Transverse colon (tissue), 4 donors: ENCODE measurements around the gene PIAS3. TPM values are rescaled to one million over a fixed set of nuclear protein-coding genes. Genes with fewer than 3 reads are reported as not detected.
A peak's percentile ranks its signal among the peaks of the same experiment; 100 is the strongest.
"Not testable (repeated sequence)": the region's sequence is repeated elsewhere in the genome, so short reads cannot be mapped to it uniquely, and the experiment has no call there.

Source experiments
- DNase-seq: peaks from one replicate; pipeline ENCODE4 v3.0.0-alpha.2; 2019
- H3K27ac ChIP-seq, 4 donors: fragments of 200-600 bp; sonication (generic); 2 replicates each; pipeline ENCODE4 v1.5.1; 2016 to 2018; ENCODE audit warnings: inconsistent platforms in 4 of 4
- H3K27me3 ChIP-seq: fragments of 200-600 bp; sonication (generic); 2 replicates; pipeline ENCODE4 v1.5.1; 2017; ENCODE audit warnings: inconsistent platforms
- H3K36me3 ChIP-seq, 4 donors: fragments of 200-600 bp; sonication (generic); 2 replicates each; pipeline ENCODE4 v1.5.1; 2017 to 2019; ENCODE audit warnings: inconsistent platforms in 4 of 4
- H3K4me1 ChIP-seq, 4 donors: fragments of 200-600 bp; sonication (generic); 2 replicates each; pipeline ENCODE4 v1.5.1; 2017 to 2020; ENCODE audit warnings: inconsistent platforms in 4 of 4
- H3K4me3 ChIP-seq, 4 donors: fragments of 200-600 bp; sonication (generic); 1 replicate in 1 of 4; 2 replicates in 3 of 4; pipeline versions ENCODE4 v1.5.1 to v1.6.1; 2017 to 2019; ENCODE audit warnings: inconsistent platforms in 4 of 4
- H3K9me3 ChIP-seq, 2 donors: fragments of 200-600 bp; sonication (generic); 2 replicates each; pipeline ENCODE4 v1.5.1; 2017 to 2019; ENCODE audit warnings: inconsistent platforms in 2 of 2
- EP300 ChIP-seq: sonication (generic); formaldehyde crosslinking; IDR thresholded peaks from one replicate; pipeline ENCODE4 v1.6.1; 2017; ENCODE audit warnings: antibody characterized with exemption, low read depth
- POLR2A ChIP-seq: fragments of 450-650 bp; IDR thresholded peaks from one replicate; pipeline ENCODE4 v1.6.1; 2016; ENCODE audit warnings: antibody characterized with exemption, mild to moderate bottlenecking, moderate library complexity
- POLR2AphosphoS5 ChIP-seq, 3 donors: sonication (generic); formaldehyde crosslinking; IDR thresholded peaks; one replicate each; pipeline ENCODE4 v1.6.1; 2016; ENCODE audit warnings: antibody characterized with exemption in 3 of 3
- WGBS, 2 donors: methylation state at CpG; one replicate each; pipeline ENCODE4 v1.1.5; 2018; ENCODE audit warnings: low coverage in 1 of 2; 5-methylcytosine and 5-hydroxymethylcytosine counted together
- in situ Hi-C, 4 donors: fragments of 200-750 bp; cut with MboI; loops; one replicate each; pipeline versions ENCODE4 v1.15.0 to v1.15.1; 2017; ENCODE audit warnings: low sequenced_read_pairs in 3 of 4, low pct_ligation_motif_present in 1 of 4, low pct_unique_long_range_greater_than_20kb in 1 of 4
- intact Hi-C: fragments of 100-400 bp; cut with DNase I; formaldehyde crosslinking; loops from one replicate; pipeline ENCODE4 v1.15.1; 2023; ENCODE audit warnings: low total_unique reads
- total RNA-seq, 4 donors: library from RNA; depleted of rRNA; stranded (reverse); fragments of >200 nt; gene quantifications; one replicate each; pipeline ENCODE4 v1.1.0, GENCODE V29; 2016
- TF ChIP-seq, protein P1 (sequence below), 5 experiments: fragments of 200-600 bp in 3 of 5; fragments of 450-650 bp in 2 of 5; sonication (generic) in 3 of 5; IDR thresholded peaks; 1 replicate in 2 of 5; 2 replicates in 3 of 5; pipeline ENCODE4 v1.5.1; 2016 to 2017; ENCODE audit warnings: antibody characterized with exemption in 5 of 5, inconsistent platforms in 3 of 5, mild to moderate bottlenecking in 2 of 5, moderate library complexity in 1 of 5

The PIAS3 gene
- total RNA-seq, 4 donors from 2014 or later: 10.2 to 71.6 (median 17.8) TPM

DNA sequence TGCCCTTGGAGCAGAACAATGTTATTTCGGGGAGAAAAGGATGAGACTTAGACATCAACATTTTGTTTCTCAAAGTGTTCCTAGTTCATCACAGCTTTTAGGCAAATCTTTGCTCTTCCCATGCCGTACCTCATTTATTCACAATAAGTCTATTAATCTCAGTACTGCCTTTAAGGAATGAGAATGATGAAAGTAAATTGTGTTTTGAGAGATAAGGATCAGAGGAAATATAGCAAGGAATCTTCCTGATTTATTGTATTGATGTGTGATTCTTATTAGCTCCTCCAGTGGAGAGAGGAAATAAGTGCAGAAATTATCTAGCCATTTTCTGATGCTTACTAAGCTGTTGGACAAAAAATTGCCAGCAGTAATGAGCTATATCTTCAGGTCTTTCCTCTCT lies 32.9 kb downstream of the PIAS3 start:
- no peak overlapping the region for H3K4me3 ChIP-seq
- H3K27me3 ChIP-seq: no peaks in the 10 kb centered on the region
- H3K27ac ChIP-seq: no peak overlapping the region
- H3K4me1 ChIP-seq: peaks cover 7 to 13% (median 12%) of the 10 kb centered on the region in 4 donors
- intact Hi-C loops: no loop called here
- H3K36me3 ChIP-seq: peaks cover 0 to 42% (median 18%) of the 10 kb centered on the region in 4 donors
- no peaks in the 10 kb centered on the region for H3K9me3 ChIP-seq
- 83 to 93% methylated on average over 2 of the region's 2 CpGs for WGBS, 2 donors
- TF ChIP-seq, protein P1, sequence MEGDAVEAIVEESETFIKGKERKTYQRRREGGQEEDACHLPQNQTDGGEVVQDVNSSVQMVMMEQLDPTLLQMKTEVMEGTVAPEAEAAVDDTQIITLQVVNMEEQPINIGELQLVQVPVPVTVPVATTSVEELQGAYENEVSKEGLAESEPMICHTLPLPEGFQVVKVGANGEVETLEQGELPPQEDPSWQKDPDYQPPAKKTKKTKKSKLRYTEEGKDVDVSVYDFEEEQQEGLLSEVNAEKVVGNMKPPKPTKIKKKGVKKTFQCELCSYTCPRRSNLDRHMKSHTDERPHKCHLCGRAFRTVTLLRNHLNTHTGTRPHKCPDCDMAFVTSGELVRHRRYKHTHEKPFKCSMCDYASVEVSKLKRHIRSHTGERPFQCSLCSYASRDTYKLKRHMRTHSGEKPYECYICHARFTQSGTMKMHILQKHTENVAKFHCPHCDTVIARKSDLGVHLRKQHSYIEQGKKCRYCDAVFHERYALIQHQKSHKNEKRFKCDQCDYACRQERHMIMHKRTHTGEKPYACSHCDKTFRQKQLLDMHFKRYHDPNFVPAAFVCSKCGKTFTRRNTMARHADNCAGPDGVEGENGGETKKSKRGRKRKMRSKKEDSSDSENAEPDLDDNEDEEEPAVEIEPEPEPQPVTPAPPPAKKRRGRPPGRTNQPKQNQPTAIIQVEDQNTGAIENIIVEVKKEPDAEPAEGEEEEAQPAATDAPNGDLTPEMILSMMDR (IDR thresholded peaks at IDR 0.05): no peak
- no peak for DNase-seq
- in situ Hi-C loops: no loop called here

DNA sequence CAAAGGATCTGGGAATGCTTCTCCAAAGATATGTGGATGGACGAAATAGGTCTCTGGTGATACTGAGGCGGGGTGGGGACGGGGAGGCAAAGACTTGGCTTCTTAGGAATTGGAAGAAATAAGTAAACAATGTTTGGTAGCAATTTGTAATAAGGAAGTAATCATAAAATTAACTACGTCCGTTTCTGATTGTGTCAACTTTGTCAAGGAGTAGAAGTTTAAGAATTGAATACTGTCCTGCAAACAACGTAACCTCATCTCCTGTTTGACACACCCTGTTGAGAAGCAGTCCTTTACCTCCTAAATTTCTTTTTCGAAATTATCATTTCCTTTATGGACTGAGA lies 34.4 kb downstream of the PIAS3 start:
- Histone ChIP-seq H3K9me3 (no peaks in the 10 kb centered on the region), H3K36me3 (peaks cover 0 to 30% (median 11%) of the 10 kb centered on the region in 4 donors), H3K4me1 (peaks cover 7 to 13% (median 12%) of the 10 kb centered on the region in 4 donors), H3K4me3 (peak overlapping the region; percentile 53 to 97 (median 73)), H3K27ac (peak overlapping the region; percentile 89 to 95 (median 92)), H3K27me3 (no peaks in the 10 kb centered on the region)
- 0% methylated on average over 7 of the region's 7 CpGs for WGBS, 2 donors
- intact Hi-C loops: no loop called here
- no peak for DNase-seq
- TF ChIP-seq EP300 (no peak), POLR2AphosphoS5 (IDR thresholded peaks at IDR 0.05) (no peak), POLR2A (no peak)
- TF ChIP-seq, protein P1 (IDR thresholded peaks at IDR 0.05): no peak
- in situ Hi-C loops: no loop called here

DNA sequence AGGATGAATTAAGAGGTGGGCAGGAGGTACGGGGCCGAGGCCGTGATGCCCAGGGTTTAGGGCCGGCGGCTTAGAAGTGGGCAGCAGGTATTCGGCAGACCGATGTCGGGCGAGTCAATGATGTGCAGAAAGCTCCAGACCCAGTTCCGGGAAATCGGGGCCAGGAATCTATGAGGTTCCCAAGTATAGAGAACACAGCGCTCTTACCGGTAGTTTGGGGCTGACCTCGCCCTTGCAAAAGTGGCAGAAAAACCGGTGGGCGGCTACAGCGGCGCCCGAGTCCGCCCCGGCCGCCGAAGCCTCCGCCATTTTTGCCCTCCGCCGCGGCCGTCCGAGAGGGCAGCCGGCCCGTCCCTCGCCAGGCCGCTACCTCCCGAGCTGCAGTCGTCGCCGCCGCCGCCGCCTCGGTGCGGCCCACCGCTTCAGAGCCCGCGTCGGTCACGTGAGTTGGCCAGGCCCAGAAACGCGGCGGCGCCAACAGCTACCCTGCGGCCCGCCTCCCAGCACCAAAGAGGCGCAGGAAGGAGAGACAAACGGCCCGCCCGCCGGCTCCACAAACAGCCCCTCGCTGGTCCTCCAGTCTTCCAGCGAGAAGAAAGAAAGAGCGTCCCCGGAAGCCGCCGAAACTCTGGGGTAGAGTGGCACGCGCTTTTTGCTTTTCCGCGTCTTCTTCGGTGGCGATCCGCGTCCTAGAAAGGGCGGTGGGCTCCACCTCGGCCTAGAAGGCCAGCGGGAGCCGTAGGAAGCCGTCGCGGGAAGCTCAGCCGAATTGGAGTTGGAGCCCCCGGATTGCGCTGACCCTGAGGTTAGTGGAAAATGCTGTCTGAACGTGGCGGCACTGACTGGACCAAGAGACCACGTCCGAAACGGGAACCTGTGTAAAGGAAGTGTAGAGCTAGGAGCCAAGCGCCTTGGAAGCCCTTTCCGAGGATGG lies 35.0 kb downstream of the PIAS3 start, which contains the start of the genes POLR3C and RNF115:
POLR3C (plus strand) TSS at position 636 of the 934 bp plus-strand sequence. CDS start 1,577 bp downstream, outside the sequence.
RNF115 (minus strand) TSS at position 531 of the 934 bp plus-strand sequence; CDS start at position 309, 222 bp downstream.
- TF ChIP-seq EP300 (no peak), POLR2AphosphoS5 (IDR thresholded peaks at IDR 0.05) (peak; percentile 75 to 91 (median 89)), POLR2A (peak; percentile 80)
- TF ChIP-seq, protein P1 (IDR thresholded peaks at IDR 0.05): no peak
- peak within 1 kb of the TSS; percentile 53 to 97 (median 73) for H3K4me3 ChIP-seq
- peaks cover 0 to 24% (median 8%) of the 10 kb centered on the region in 4 donors for H3K36me3 ChIP-seq
- peaks cover 7 to 13% (median 12%) of the 10 kb centered on the region in 4 donors for H3K4me1 ChIP-seq
- 0% methylated on average over 2 to 47 of the region's 89 CpGs for WGBS, 2 donors
- peak within 1 kb of the TSS; percentile 89 to 95 (median 92) for H3K27ac ChIP-seq
- peak; percentile 93 for DNase-seq
- no peaks in the 10 kb centered on the region for H3K9me3 ChIP-seq
- intact Hi-C loops: no loop called here
- in situ Hi-C loops: no loop called here
- no peaks in the 10 kb centered on the region for H3K27me3 ChIP-seq

DNA sequence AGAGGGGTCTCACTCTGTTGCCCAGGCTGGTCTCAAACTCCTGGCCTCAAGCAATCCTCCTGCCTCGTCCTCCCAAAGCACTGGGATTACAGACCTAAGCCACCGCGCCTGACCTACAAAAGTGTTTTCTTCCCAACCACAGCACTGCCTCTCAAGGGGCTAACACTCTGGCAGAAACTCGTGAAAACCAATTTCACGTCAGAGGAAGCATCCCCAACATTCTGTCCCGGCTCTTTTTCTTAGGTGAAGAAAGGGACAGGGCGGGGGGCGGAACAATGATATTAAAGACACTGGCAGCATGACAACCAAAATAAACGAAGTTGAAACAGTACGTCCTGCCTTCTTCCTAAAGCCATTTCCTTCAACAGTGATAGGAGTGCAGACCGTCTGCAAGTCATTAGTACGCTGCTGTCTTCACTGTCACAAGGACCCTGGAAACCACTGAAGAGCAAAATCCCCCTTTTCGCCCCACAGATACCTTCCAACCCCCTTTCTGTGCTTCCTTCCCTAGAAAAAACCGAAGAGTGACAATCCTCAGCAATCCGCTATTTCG lies 36.0 kb downstream of the PIAS3 start:
- Histone ChIP-seq H3K36me3 (peaks cover 0 to 14% (median 7%) of the 10 kb centered on the region in 4 donors), H3K4me1 (peaks cover 7 to 13% (median 12%) of the 10 kb centered on the region in 4 donors), H3K27ac (peak overlapping the region in 1 of 4 donors; percentile 51)
- in situ Hi-C loops, H3K9me3 ChIP-seq, H3K4me3 ChIP-seq, H3K27me3 ChIP-seq, intact Hi-C loops, DNase-seq: not testable (repeated sequence)
- WGBS, 2 donors: no CpG with 5 or more reads among the region's 16 CpGs

DNA sequence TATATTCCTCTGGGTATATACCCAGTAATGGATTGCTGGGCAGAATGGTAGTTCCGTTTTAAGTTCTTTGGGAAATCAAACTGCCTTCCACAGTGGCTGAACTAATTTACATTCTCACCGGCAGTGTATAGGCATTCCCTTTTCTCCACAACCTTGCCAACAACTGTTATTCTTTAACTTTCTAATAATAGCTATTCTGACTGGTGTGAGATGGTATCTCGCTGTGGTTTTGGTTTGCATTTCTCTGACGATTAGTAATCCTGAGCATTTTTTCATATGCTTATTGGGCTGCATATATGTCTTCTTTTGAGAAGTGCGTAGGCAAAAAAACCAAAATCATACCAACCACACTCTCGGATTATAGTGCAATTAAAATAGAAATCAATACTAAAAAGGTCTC lies 40.8 kb downstream of the PIAS3 start:
- H3K27ac ChIP-seq, H3K4me3 ChIP-seq, H3K36me3 ChIP-seq, H3K4me1 ChIP-seq, H3K27me3 ChIP-seq, H3K9me3 ChIP-seq, intact Hi-C loops, DNase-seq, in situ Hi-C loops: not testable (repeated sequence)
- 82% methylated on average over 2 of the region's 6 CpGs; no CpG with 5 or more reads in 1 of the 2 donors for WGBS, 2 donors

DNA sequence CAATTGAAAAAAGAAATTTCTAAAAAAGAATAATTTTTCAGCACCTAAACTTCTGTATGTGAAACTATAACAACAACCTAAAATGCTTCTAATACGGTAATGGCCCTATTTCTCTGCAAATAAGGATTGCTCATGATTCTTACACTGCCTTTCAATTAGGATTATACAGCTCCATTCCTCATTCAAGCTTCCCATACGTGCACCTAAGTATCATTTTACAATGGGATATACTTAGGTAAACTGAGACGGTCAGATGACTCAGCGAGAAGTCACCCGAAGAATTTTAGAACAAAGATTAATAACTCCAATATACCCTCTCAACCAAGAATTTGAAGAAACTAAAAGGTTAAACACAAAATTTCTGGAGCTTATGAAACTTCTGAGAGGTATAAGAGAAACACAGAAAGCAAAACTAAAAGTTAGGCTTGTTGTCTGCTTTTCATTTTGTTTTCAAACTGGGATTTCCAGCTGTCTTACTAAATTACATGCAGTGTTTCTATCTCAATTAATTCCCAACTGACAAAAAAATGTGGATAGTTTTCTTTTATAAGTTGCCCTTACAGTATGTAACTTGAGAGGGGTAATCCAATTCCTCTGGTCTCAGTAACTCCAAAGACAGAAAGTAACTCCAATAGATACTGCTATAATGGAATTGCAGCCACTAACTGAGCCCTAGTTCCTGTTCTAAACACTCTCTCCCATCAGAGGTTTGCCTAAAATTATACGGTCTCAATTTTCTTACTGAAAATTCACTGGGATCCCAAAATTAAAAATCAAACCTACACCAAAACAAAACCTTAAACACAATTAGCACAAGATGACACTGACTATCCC lies 45.7 kb downstream of the PIAS3 start:
- 71% methylated on average over 6 of the region's 6 CpGs; no CpG with 5 or more reads in 1 of the 2 donors for WGBS, 2 donors
- in situ Hi-C loops: not testable (repeated sequence)

More for the DNA sequence above, 45.7 kb downstream of the PIAS3 start:
- H3K4me3 ChIP-seq, intact Hi-C loops, H3K27ac ChIP-seq, H3K9me3 ChIP-seq, H3K36me3 ChIP-seq, H3K4me1 ChIP-seq, DNase-seq, H3K27me3 ChIP-seq: not testable (repeated sequence)
